Endothelial cell of umbilical vein (primary cell): Measurements from ENCODE around the gene TIMM29. TPM values are rescaled to one million over a fixed set of nuclear protein-coding genes. Genes with fewer than 3 reads are reported as not detected.

ENCODE experiments used
- BruUV-seq: library from RNA; stranded (reverse); fragments of 400-500 nt; replicated peaks from 2 replicates; lab custom pipeline; 2021; lab: Mats Ljungman, UMichigan
- CTCF ChIA-PET: fragments of 300-600, 350-600 bp; sonication (Branson Sonifier 250); formaldehyde crosslinking; loops from one replicate; lab custom pipeline; 2021; ENCODE audit warnings: antibody characterized with exemption, inconsistent platforms; lab: Charles Lee
- POLR2A ChIA-PET: fragments of 300-600, 350-600 bp; sonication (Branson Sonifier 250); formaldehyde crosslinking; loops from one replicate; lab custom pipeline; 2021; ENCODE audit warnings: antibody characterized with exemption, inconsistent platforms; lab: Charles Lee
- DNase-seq: peaks from one replicate; pipeline ENCODE4 v3.0.0-alpha.2; 2011; ENCODE audit warnings: low read depth, low spot score
- FAIRE-seq: peaks from 2 replicates; lab custom pipeline; 2011; peaks lifted over from hg19 to GRCh38; lab: Jason Lieb, UNC
- H2AFZ ChIP-seq: 2 replicates; pipeline ENCODE4 v1.6.0; 2012; ENCODE audit warnings: low read depth, low read length, control low read depth, inconsistent platforms
- H3K27ac ChIP-seq: 2 replicates; pipeline ENCODE4 v1.5.1; 2011; ENCODE audit warnings: low read depth, mild to moderate bottlenecking, control low read depth, low read length, moderate library complexity; ENCODE audit not compliant: insufficient read depth
- H3K27me3 ChIP-seq, 2 experiments: 2 replicates each; pipeline versions ENCODE4 v1.6.0 to v1.6.1; 2011; ENCODE audit warnings: low read length in 2 of 2, mixed read lengths in 1 of 2; ENCODE audit not compliant: control insufficient read depth in 2 of 2, insufficient read depth in 2 of 2
- H3K36me3 ChIP-seq, 2 experiments: 2 replicates in 1 of 2; 3 replicates in 1 of 2; pipeline ENCODE4 v1.5.1; 2011; ENCODE audit warnings: low read length in 2 of 2, mild to moderate bottlenecking in 1 of 2, moderate library complexity in 1 of 2; ENCODE audit not compliant: control insufficient read depth in 2 of 2, insufficient read depth in 2 of 2; ENCODE audit errors: extremely low read depth in 1 of 2
- H3K4me1 ChIP-seq: 3 replicates; pipeline ENCODE4 v1.5.1; 2011; ENCODE audit warnings: mild to moderate bottlenecking, low read length; ENCODE audit not compliant: control insufficient read depth, insufficient read depth; ENCODE audit errors: extremely low read depth
- H3K4me2 ChIP-seq: 2 replicates; pipeline ENCODE4 v1.6.1; 2011; ENCODE audit warnings: low read length, control low read depth, mixed read lengths; ENCODE audit not compliant: insufficient read depth
- H3K4me3 ChIP-seq, 3 experiments: fragments of 200-600 bp in 1 of 3; sonication (generic), shearing (Covaris generic) in 1 of 3; replicated peaks in 1 of 3; 2 replicates each; pipeline ENCODE4 v1.5.1; 2011 to 2016; ENCODE audit warnings: control low read depth in 3 of 3, low read length in 3 of 3, mild to moderate bottlenecking in 2 of 3, inconsistent platforms in 1 of 3, low read depth in 1 of 3, moderate library complexity in 1 of 3; ENCODE audit not compliant: insufficient read depth in 1 of 3
- H3K79me2 ChIP-seq: 2 replicates; pipeline ENCODE4 v1.6.0; 2012; ENCODE audit warnings: low read length, inconsistent platforms; ENCODE audit not compliant: control insufficient read depth, insufficient read depth
- H3K9ac ChIP-seq: replicated peaks from 2 replicates; pipeline ENCODE3; 2011; ENCODE audit warnings: low read length, control low read depth; ENCODE audit not compliant: insufficient read depth; ENCODE audit errors: extremely low read depth
- H3K9me1 ChIP-seq: replicated peaks from 3 replicates; pipeline ENCODE4 v1.6.0; 2011; ENCODE audit warnings: mild to moderate bottlenecking, low read length; ENCODE audit not compliant: control insufficient read depth, insufficient read depth; ENCODE audit errors: extremely low read depth
- H3K9me3 ChIP-seq: replicated peaks from 2 replicates; pipeline ENCODE4 v1.5.1; 2012; ENCODE audit warnings: low read length, inconsistent platforms; ENCODE audit not compliant: control insufficient read depth, insufficient read depth
- H4K20me1 ChIP-seq: replicated peaks from 2 replicates; pipeline ENCODE3; 2011; ENCODE audit warnings: mild to moderate bottlenecking, low read length; ENCODE audit not compliant: control insufficient read depth, insufficient read depth; ENCODE audit errors: extremely low read depth
- EZH2 ChIP-seq: IDR thresholded peaks from 2 replicates; pipeline ENCODE4 v1.6.1; 2012; ENCODE audit warnings: borderline replicate concordance, low read depth, mild to moderate bottlenecking, moderate library complexity, low read length, inconsistent platforms; ENCODE audit not compliant: severe bottlenecking
- FOS ChIP-seq: IDR thresholded peaks from 2 replicates; pipeline ENCODE4 v1.6.1; 2011; ENCODE audit warnings: mild to moderate bottlenecking, low read length, moderate library complexity, borderline replicate concordance; ENCODE audit not compliant: insufficient read depth
- GATA2 ChIP-seq: IDR thresholded peaks from 2 replicates; pipeline ENCODE4 v1.7.0; 2011; ENCODE audit warnings: low read depth, mild to moderate bottlenecking, moderate library complexity, mixed read lengths, low read length; ENCODE audit not compliant: insufficient read length, insufficient read depth
- JUN ChIP-seq: IDR thresholded peaks from 2 replicates; pipeline ENCODE4 v1.6.1; 2011; ENCODE audit warnings: borderline replicate concordance, low read depth; ENCODE audit not compliant: insufficient read length, insufficient read depth
- MYC ChIP-seq: IDR thresholded peaks from one replicate; pipeline ENCODE4 v1.6.1; 2011; ENCODE audit warnings: mild to moderate bottlenecking, low read depth, low read length
- POLR2AphosphoS5 ChIP-seq: IDR thresholded peaks from 2 replicates; pipeline ENCODE4 v1.6.1; 2012; ENCODE audit warnings: low read depth, mild to moderate bottlenecking, control low read depth, low read length, moderate library complexity; ENCODE audit not compliant: insufficient read depth
- dilution Hi-C: fragments of 300-500 bp; cut with MboI; formaldehyde crosslinking; loops from one replicate; pipeline ENCODE4 v1.15.0; 2019; ENCODE audit warnings: low sequenced_read_pairs; ENCODE audit not compliant: extremely low pct_ligation_motif_present
- intact Hi-C: fragments of 100-400 bp; cut with micrococcal nuclease; formaldehyde crosslinking; loops from one replicate; pipeline ENCODE4 v1.10.0; 2022
- polyA plus RNA-seq, 4 experiments: library from polyadenylated mRNA; depleted of rRNA in 3 of 4; stranded (reverse) in 3 of 4; unstranded in 1 of 4; fragments of >200 nt; gene quantifications; 2 replicates each; pipeline versions ENCODE4 v1.2.1 to v1.2.3, GENCODE V29; 2011 to 2012; ENCODE audit warnings: missing spikeins in 1 of 4
- total RNA-seq: library from RNA; stranded (reverse); gene quantifications from 2 replicates; pipeline ENCODE4 v1.2.3, GENCODE V29; 2021
- TF ChIP-seq, protein P1 (sequence below), 2 donors: IDR thresholded peaks; 1 replicate in 1 of 2; 2 replicates in 1 of 2; pipeline ENCODE4 v1.5.1; 2011; ENCODE audit warnings: low read length in 2 of 2, mild to moderate bottlenecking in 2 of 2, moderate library complexity in 2 of 2, control low read depth in 1 of 2, inconsistent platforms in 1 of 2, low read depth in 1 of 2; ENCODE audit not compliant: insufficient read depth in 1 of 2; ENCODE audit errors: extremely low read depth in 1 of 2
- TF ChIP-seq, protein P2 (sequence below): IDR thresholded peaks from 2 replicates; pipeline ENCODE4 v1.6.1; 2011; ENCODE audit not compliant: insufficient read depth, insufficient read length

Gene TIMM29
- total and polyA plus RNA-seq, 2 donors (not counting 3 experiments of a cell fraction or from before 2014, with no cell fraction given), result 10.7 to 20.6 TPM

DNA sequence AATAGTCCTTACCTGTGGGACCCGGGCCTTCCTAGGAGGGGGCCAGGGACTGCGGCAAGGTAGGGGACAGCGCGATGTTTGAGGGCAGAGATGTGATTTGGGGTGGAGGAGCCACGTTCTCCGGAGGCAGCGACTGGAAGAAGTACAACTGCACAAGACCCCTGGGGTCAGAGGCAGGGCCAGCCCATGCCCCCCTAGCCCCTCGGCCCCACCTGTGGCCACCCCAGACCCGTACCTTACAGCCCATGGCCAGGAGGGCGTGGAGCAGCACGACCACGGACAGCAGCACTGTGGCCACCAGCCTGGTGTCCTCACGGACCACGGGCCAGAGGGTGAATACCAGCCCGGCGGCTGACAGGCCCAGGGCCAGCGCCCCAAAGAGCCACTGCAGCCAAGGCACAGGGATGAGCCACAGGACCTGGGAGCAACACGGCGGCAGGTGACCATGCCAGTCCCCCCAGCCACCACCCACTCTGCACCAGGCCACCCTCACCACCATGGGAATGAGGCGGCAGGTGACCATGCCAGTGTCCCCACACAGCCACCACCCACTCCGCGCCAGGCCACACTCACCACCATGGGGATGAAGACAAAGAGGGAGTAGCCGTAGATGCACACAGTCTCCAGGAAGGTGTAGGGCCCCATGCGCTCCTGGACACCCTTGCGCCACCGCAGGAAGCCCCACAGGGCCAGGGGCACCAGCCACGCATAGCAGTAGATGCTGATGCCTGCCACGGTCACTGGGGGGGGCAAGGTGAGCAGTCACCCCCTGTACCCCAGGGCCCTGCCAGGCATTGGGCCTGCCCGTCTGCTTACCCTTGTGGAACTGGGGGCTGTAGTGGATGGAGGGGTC lies 5.1 kb upstream of the TIMM29 start:
- Histone ChIP-seq H3K4me2 (no peak overlapping the region), H3K9ac (no peak overlapping the region), H2AFZ (no peak overlapping the region), H3K27ac (no peak overlapping the region), H3K9me1 (no peaks in the 10 kb centered on the region), H3K4me3 (no peak overlapping the region), H4K20me1 (no peaks in the 10 kb centered on the region), H3K36me3 (peaks cover 0 to 45% of the 10 kb centered on the region in 2 experiments), H3K79me2 (peaks cover 9% of the 10 kb centered on the region), H3K9me3 (no peaks in the 10 kb centered on the region), H3K27me3 (no peaks in the 10 kb centered on the region), H3K4me1 (no peaks in the 10 kb centered on the region)
- POLR2A ChIA-PET, result no interaction called here
- CTCF ChIA-PET, result no interaction called here
- no peak for FAIRE-seq
- intact Hi-C loops (no loop called here), dilution Hi-C loops (no loop called here)
- no peak for TF ChIP-seq GATA2
- no peak for TF ChIP-seq FOS
- no peak for TF ChIP-seq EZH2
- TF ChIP-seq MYC, result no peak
- DNase-seq, result no peak
- BruUV-seq, result no TSS peak

DNA sequence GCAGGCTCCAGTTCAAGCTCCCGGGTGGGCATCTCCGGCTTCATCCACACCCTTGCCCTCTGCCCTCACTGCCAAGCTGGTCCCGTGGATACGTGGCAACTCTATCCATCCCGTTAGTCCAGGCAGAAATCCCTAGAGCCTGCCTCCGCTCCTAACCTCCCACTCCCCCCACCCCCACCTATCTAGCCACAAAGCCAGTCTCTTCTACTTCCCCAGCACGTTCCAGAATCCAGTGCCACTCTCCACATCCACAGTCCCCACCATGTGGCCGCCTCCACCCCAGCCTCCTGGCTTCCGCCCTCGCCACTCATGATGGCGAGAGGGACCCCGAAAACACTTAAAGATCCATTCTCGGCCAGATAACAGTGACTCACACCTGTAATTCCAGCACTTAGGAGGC lies 4.0 kb upstream of the TIMM29 start:
- Histone ChIP-seq H3K4me2 (no peak overlapping the region), H3K9ac (no peak overlapping the region), H3K27ac (no peak overlapping the region), H2AFZ (no peak overlapping the region), H3K4me1 (peaks cover 5% of the 10 kb centered on the region), H3K4me3 (no peak overlapping the region), H3K79me2 (peaks cover 17% of the 10 kb centered on the region), H4K20me1 (no peaks in the 10 kb centered on the region), H3K27me3 (no peaks in the 10 kb centered on the region), H3K9me3 (no peaks in the 10 kb centered on the region), H3K9me1 (no peaks in the 10 kb centered on the region), H3K36me3 (peaks cover 0 to 40% of the 10 kb centered on the region in 2 experiments)
- DNase-seq (no peak), FAIRE-seq (no peak)
- intact Hi-C loops (no loop called here), dilution Hi-C loops (no loop called here)
- POLR2A ChIA-PET, result no interaction called here
- CTCF ChIA-PET, result no interaction called here
- TF ChIP-seq, protein P1, sequence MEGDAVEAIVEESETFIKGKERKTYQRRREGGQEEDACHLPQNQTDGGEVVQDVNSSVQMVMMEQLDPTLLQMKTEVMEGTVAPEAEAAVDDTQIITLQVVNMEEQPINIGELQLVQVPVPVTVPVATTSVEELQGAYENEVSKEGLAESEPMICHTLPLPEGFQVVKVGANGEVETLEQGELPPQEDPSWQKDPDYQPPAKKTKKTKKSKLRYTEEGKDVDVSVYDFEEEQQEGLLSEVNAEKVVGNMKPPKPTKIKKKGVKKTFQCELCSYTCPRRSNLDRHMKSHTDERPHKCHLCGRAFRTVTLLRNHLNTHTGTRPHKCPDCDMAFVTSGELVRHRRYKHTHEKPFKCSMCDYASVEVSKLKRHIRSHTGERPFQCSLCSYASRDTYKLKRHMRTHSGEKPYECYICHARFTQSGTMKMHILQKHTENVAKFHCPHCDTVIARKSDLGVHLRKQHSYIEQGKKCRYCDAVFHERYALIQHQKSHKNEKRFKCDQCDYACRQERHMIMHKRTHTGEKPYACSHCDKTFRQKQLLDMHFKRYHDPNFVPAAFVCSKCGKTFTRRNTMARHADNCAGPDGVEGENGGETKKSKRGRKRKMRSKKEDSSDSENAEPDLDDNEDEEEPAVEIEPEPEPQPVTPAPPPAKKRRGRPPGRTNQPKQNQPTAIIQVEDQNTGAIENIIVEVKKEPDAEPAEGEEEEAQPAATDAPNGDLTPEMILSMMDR (IDR thresholded peaks at IDR 0.05; ENCODE audit: extremely low read depth in 1 of 2, insufficient read depth in 1 of 2, low read depth in 1 of 2, low read length in 2 of 2), result no peak
- no peak for TF ChIP-seq JUN
- no peak for TF ChIP-seq MYC
- no peak for TF ChIP-seq EZH2
- no peak for TF ChIP-seq POLR2AphosphoS5
- TF ChIP-seq, protein P2, sequence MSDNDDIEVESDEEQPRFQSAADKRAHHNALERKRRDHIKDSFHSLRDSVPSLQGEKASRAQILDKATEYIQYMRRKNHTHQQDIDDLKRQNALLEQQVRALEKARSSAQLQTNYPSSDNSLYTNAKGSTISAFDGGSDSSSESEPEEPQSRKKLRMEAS, result no peak
- TF ChIP-seq GATA2, result no peak
- no TSS peak for BruUV-seq
